HPDE6-E6E7 (cell line): Measurements from ENCODE around the gene INPP4B.

Experiments
- DNase-seq: peaks from one replicate; pipeline ENCODE4 v3.0.0; 2011; ENCODE audit warnings: missing footprints; ENCODE audit errors: extremely low spot score

Gene INPP4B

GRCh38 chr4:142574306-142574705 lies 271.8 kb downstream of the INPP4B start:
- no peak for DNase-seq

GRCh38 chr4:142572071-142572470 lies 274.0 kb downstream of the INPP4B start:
- no peak for DNase-seq

GRCh38 chr4:142567620-142568451 lies 278.3 kb downstream of the INPP4B start:
- DNase-seq: no peak

- DNase-seq: no peak
Observed at GRCh38 chr4:142567199-142567598, 278.9 kb downstream of the INPP4B start.

- no peak for DNase-seq
Observed at GRCh38 chr4:142566777-142567176, 279.3 kb downstream of the INPP4B start.

GRCh38 chr4:142566243-142566642 lies 279.9 kb downstream of the INPP4B start:
- no peak for DNase-seq

- no peak for DNase-seq
Observed at GRCh38 chr4:142565771-142566170, 280.3 kb downstream of the INPP4B start.

GRCh38 chr4:142563682-142564291 lies 282.3 kb downstream of the INPP4B start:
- DNase-seq: peak; percentile 70

- no peak for DNase-seq
Observed at GRCh38 chr4:142559986-142560385, 286.1 kb downstream of the INPP4B start.

- DNase-seq: no peak
Observed at GRCh38 chr4:142558851-142559250, 287.2 kb downstream of the INPP4B start.

GRCh38 chr4:142557239-142557801 lies 288.8 kb downstream of the INPP4B start:
- no peak for DNase-seq

- DNase-seq: no peak
Observed at GRCh38 chr4:142556570-142557238, 289.4 kb downstream of the INPP4B start.

GRCh38 chr4:142556048-142556447 lies 290.1 kb downstream of the INPP4B start:
- DNase-seq: no peak

- DNase-seq: no peak
Observed at GRCh38 chr4:142554412-142554811, 291.7 kb downstream of the INPP4B start.

GRCh38 chr4:142551517-142552305 lies 294.4 kb downstream of the INPP4B start:
- no peak for DNase-seq

- no peak for DNase-seq
Observed at GRCh38 chr4:142550965-142551364, 295.1 kb downstream of the INPP4B start.

GRCh38 chr4:142549726-142550463 lies 296.2 kb downstream of the INPP4B start:
- peak; percentile 64 for DNase-seq

GRCh38 chr4:142549248-142549647 lies 296.9 kb downstream of the INPP4B start:
- peak; percentile 21 for DNase-seq

- peak; percentile 35 for DNase-seq
Observed at GRCh38 chr4:142548491-142548890, 297.6 kb downstream of the INPP4B start.

GRCh38 chr4:142547974-142548373 lies 298.1 kb downstream of the INPP4B start:
- no peak for DNase-seq

- DNase-seq: no peak
Observed at GRCh38 chr4:142544594-142544993, 301.5 kb downstream of the INPP4B start.
